ENCODE data around the gene SLC22A2.

GRCh38 chr6:160247457-160247883 is 11.2 kb downstream of the SLC22A2 start:
- TF ChIP-seq CTCF (IDR thresholded peaks at IDR 0.05), result no peak
- no peak for TF ChIP-seq POLR2A (IDR thresholded peaks at IDR 0.05)
